HepG2 (cell line): ENCODE results near the gene SEMA3G. TPM values are rescaled to one million over a fixed set of nuclear protein-coding genes. Genes with fewer than 3 reads are reported as not detected.
A peak's percentile ranks its signal among the peaks of the same experiment; 100 is the strongest.

ENCODE experiments used
- ATF5 ChIP-seq: sonication (generic); formaldehyde crosslinking; IDR thresholded peaks from 2 replicates; pipeline ENCODE4 v1.4.0; 2020; ENCODE audit warnings: mild to moderate bottlenecking, low read depth, missing genetic modification reagents
- FIP1L1 ChIP-seq: fragments of 200-400 bp; formaldehyde crosslinking; IDR thresholded peaks from 2 replicates; pipeline ENCODE4 v1.6.1; 2018; ENCODE audit warnings: low read depth, mild to moderate bottlenecking, low read length, moderate library complexity, borderline replicate concordance; ENCODE audit not compliant: insufficient read depth
- HMGA1 ChIP-seq: sonication (generic); formaldehyde crosslinking; conservative IDR thresholded peaks from 2 replicates; pipeline ENCODE4 v1.4.0; 2020; ENCODE audit warnings: missing genetic modification reagents
- HMGXB3 ChIP-seq: sonication (generic); formaldehyde crosslinking; IDR thresholded peaks from 2 replicates; pipeline ENCODE4 v1.4.0; 2020; ENCODE audit warnings: missing genetic modification reagents, borderline replicate concordance
- ISX ChIP-seq: sonication (generic); formaldehyde crosslinking; conservative IDR thresholded peaks from 2 replicates; pipeline ENCODE4 v1.5.0; 2020; ENCODE audit warnings: missing genetic modification reagents
- JUND ChIP-seq: sonication (generic); formaldehyde crosslinking; IDR thresholded peaks from 2 replicates; pipeline ENCODE4 v1.8.0; 2022; ENCODE audit warnings: mild to moderate bottlenecking, missing genetic modification reagents
- MBD4 ChIP-seq: IDR thresholded peaks from 2 replicates; pipeline ENCODE4 v1.6.1; 2012; ENCODE audit warnings: low read length, inconsistent platforms, borderline replicate concordance
- PRDM15 ChIP-seq: sonication (generic); formaldehyde crosslinking; IDR thresholded peaks from 2 replicates; pipeline ENCODE4 v1.4.0; 2020; ENCODE audit warnings: missing genetic modification reagents
- SMYD3 ChIP-seq: sonication (generic); formaldehyde crosslinking; IDR thresholded peaks from 2 replicates; pipeline ENCODE4 v1.8.1; 2023; ENCODE audit warnings: mild to moderate bottlenecking, missing genetic modification reagents
- TCF7L2 ChIP-seq: IDR thresholded peaks from 2 replicates; pipeline ENCODE4 v1.6.1; 2011; ENCODE audit warnings: mild to moderate bottlenecking, low read depth, low read length, moderate library complexity
- THAP11 ChIP-seq: IDR thresholded peaks from 2 replicates; pipeline ENCODE4 v1.6.1; 2016; ENCODE audit warnings: missing biosample characterization, missing genetic modification reagents
- ZBTB14 ChIP-seq: sonication (generic); formaldehyde crosslinking; IDR thresholded peaks from 2 replicates; pipeline ENCODE4 v1.4.0; 2020; ENCODE audit warnings: missing genetic modification reagents
- ZBTB44 ChIP-seq: sonication (generic); formaldehyde crosslinking; IDR thresholded peaks from 2 replicates; pipeline ENCODE4 v1.4.0; 2020; ENCODE audit warnings: missing genetic modification reagents
- ZNF160 ChIP-seq: sonication (generic); formaldehyde crosslinking; IDR thresholded peaks from 2 replicates; pipeline ENCODE4 v1.8.0; 2022; ENCODE audit warnings: mild to moderate bottlenecking, inconsistent platforms, missing genetic modification reagents
- ZNF263 ChIP-seq: sonication (generic); formaldehyde crosslinking; IDR thresholded peaks from 2 replicates; pipeline ENCODE4 v1.4.0; 2020; ENCODE audit warnings: missing genetic modification reagents
- ZNF282 ChIP-seq: fragments of 450-650 bp; IDR thresholded peaks from 2 replicates; pipeline ENCODE4 v1.6.1; 2018; ENCODE audit not compliant: partially characterized antibody
- polyA plus RNA-seq, 8 experiments: library from polyadenylated mRNA; depleted of rRNA in 3 of 8; stranded (reverse) in 7 of 8; unstranded in 1 of 8; fragments of >200 nt; fragmentation: Illumina TruSeq in 4 of 8; extraction: Trizol in 4 of 8; gene quantifications; 2 replicates each; pipeline versions ENCODE4 v1.2.1 to v1.2.3, GENCODE V29; 2011 to 2016; ENCODE audit warnings: low read depth in 4 of 8, missing spikeins in 1 of 8, mixed read lengths in 1 of 8; ENCODE audit not compliant: insufficient read depth in 1 of 8
- total RNA-seq, 5 experiments: library from RNA; depleted of rRNA; stranded (reverse); fragments of >200 nt; fragmentation: Illumina TruSeq; extraction: Trizol; gene quantifications; 2 replicates each; pipeline ENCODE4 v1.2.3, GENCODE V29; 2016; ENCODE audit warnings: low read depth in 1 of 5

Gene SEMA3G
- total and polyA plus RNA-seq, 2 of the 13 experiments (the other 11 are each of a cell fraction or from before 2014, with no cell fraction given) = 6.1 to 8.3 TPM

GRCh38 chr3:52446631-52447511 lies 2.0 kb upstream of the SEMA3G start (continued):
- TF ChIP-seq ZBTB14 (CRISPR knock-in tag) (no peak), ZBTB44 (CRISPR knock-in tag) (no peak), HMGA1 (CRISPR knock-in tag) (no peak), FIP1L1 (no peak), ZNF160 (no peak), MBD4 (no peak), PRDM15 (CRISPR knock-in tag) (no peak), TCF7L2 (no peak), ZNF263 (CRISPR knock-in tag) (peak; percentile 13; the same call in 1 of the 2 replicates), THAP11 (CRISPR knock-in tag) (no peak), ZNF282 (no peak), ISX (CRISPR knock-in tag) (no peak), SMYD3 (CRISPR knock-in tag) (no peak), ATF5 (CRISPR knock-in tag) (no peak), HMGXB3 (no peak), JUND (CRISPR knock-in tag) (no peak)
